ENCODE measurements around the gene MAL.

DNA sequence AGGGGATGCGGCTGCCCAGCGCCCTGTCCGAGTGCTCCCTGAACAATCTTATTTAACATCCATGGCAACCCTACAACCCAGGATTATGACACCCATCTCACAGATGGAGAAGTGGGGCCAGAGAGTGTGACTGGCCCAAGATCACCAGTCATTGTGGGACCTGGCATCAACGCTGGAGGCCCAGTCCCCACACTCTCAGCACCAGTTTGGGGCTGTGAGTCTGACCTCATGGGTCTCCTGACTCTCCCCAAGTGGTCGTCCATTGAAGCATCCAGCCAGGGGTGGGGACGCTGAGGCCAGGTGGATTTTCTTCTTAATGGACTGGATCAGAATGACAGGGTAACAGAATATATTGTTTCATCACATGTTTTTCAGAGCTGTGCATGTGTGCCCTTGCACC lies 24.5 kb downstream of the MAL start:
- TF ChIP-seq, protein P1, sequence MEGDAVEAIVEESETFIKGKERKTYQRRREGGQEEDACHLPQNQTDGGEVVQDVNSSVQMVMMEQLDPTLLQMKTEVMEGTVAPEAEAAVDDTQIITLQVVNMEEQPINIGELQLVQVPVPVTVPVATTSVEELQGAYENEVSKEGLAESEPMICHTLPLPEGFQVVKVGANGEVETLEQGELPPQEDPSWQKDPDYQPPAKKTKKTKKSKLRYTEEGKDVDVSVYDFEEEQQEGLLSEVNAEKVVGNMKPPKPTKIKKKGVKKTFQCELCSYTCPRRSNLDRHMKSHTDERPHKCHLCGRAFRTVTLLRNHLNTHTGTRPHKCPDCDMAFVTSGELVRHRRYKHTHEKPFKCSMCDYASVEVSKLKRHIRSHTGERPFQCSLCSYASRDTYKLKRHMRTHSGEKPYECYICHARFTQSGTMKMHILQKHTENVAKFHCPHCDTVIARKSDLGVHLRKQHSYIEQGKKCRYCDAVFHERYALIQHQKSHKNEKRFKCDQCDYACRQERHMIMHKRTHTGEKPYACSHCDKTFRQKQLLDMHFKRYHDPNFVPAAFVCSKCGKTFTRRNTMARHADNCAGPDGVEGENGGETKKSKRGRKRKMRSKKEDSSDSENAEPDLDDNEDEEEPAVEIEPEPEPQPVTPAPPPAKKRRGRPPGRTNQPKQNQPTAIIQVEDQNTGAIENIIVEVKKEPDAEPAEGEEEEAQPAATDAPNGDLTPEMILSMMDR (IDR thresholded peaks at IDR 0.05; ENCODE audit: control extremely low read depth in 1 of 3, insufficient read depth in 1 of 3, low read depth in 1 of 3, low read length in 3 of 3): no peak
- no peak for TF ChIP-seq ZNF274 (IDR thresholded peaks at IDR 0.05; ENCODE audit: borderline replicate concordance, extremely low read depth, low read length)

Data from H1 (cell line).